K562 (cell line): Measurements from ENCODE around the gene SFMBT2. TPM values are rescaled to one million over a fixed set of nuclear protein-coding genes. Genes with fewer than 3 reads are reported as not detected.

Experiments
- ATAC-seq: fragments of 200-7000 bp; cut with Tn5 transposase; 3 replicates; pipeline ENCODE4 v1.9.1; 2020; ENCODE audit warnings: moderate library complexity
- BruUV-seq: library from RNA; stranded (reverse); fragments of 400-500 nt; replicated peaks from 2 replicates; lab custom pipeline; 2021; lab: Mats Ljungman, UMichigan
- CTCF ChIA-PET: fragments of 300-600 bp; formaldehyde crosslinking; extraction: SDS; loops from one replicate; lab custom pipeline; 2021; ENCODE audit warnings: low intra/inter-chr PET ratio; lab: Yijun Ruan, JAX
- POLR2A ChIA-PET: fragments of 300-600, 350-650 bp; sonication (Branson Sonifier 250); formaldehyde crosslinking; extraction: SDS; loops from one replicate; lab custom pipeline; 2021; ENCODE audit warnings: antibody characterized with exemption, inconsistent platforms; lab: Yijun Ruan, JAX
- DNase-seq, 4 experiments: peaks; one replicate each; pipeline versions ENCODE4 v3.0.0 to v3.0.0-alpha.2; 2011 to 2018; ENCODE audit warnings: low spot score in 3 of 4, mixed read lengths in 3 of 4; ENCODE audit errors: extremely low read depth in 1 of 4
- FAIRE-seq: peaks from 2 replicates; lab custom pipeline; 2011; peaks lifted over from hg19 to GRCh38; lab: Jason Lieb, UNC
- H2AFZ ChIP-seq: 2 replicates; pipeline ENCODE4 v1.6.0; 2011; ENCODE audit warnings: low read depth, low read length, control low read depth, inconsistent platforms
- H3K27ac ChIP-seq: fragments of 200-600 bp; 3 replicates; pipeline ENCODE4 v1.8.0; 2011; ENCODE audit warnings: low read depth, mild to moderate bottlenecking, control low read depth, inconsistent platforms, low read length, moderate library complexity, mixed read lengths; ENCODE audit errors: extremely low read depth
- H3K27me3 ChIP-seq, 2 experiments: fragments of 300-600 bp in 1 of 2; 2 replicates in 1 of 2; 3 replicates in 1 of 2; pipeline versions ENCODE4 v1.6.0 to v1.8.0; 2011; ENCODE audit warnings: inconsistent platforms in 2 of 2, low read length in 2 of 2, mild to moderate bottlenecking in 1 of 2, mixed read lengths in 1 of 2, moderate library complexity in 1 of 2; ENCODE audit not compliant: control insufficient read depth in 2 of 2, insufficient read depth in 2 of 2
- H3K36me3 ChIP-seq: fragments of 300-600 bp; 3 replicates; pipeline ENCODE4 v1.8.0; 2011; ENCODE audit warnings: mild to moderate bottlenecking, low read length, inconsistent platforms; ENCODE audit not compliant: control insufficient read depth, insufficient read depth
- H3K4me1 ChIP-seq, 2 experiments: fragments of 200-600 bp in 1 of 2; replicated peaks in 1 of 2; 2 replicates in 1 of 2; 3 replicates in 1 of 2; pipeline versions ENCODE4 v1.5.1 to v1.8.0; 2011; ENCODE audit warnings: inconsistent platforms in 2 of 2, low read length in 2 of 2, mild to moderate bottlenecking in 1 of 2, mixed read lengths in 1 of 2, moderate library complexity in 1 of 2; ENCODE audit not compliant: control insufficient read depth in 2 of 2, insufficient read depth in 2 of 2
- H3K4me2 ChIP-seq: 2 replicates; pipeline ENCODE4 v1.6.1; 2011; ENCODE audit warnings: low read length, control low read depth, inconsistent platforms, mixed read lengths; ENCODE audit not compliant: insufficient read depth
- H3K4me3 ChIP-seq: fragments of 200-600 bp; sonication (generic), shearing (Covaris generic); 2 replicates; pipeline ENCODE4 v1.5.1; 2016; ENCODE audit warnings: control low read depth, inconsistent platforms
- H3K79me2 ChIP-seq: fragments of 200-600 bp; 3 replicates; pipeline ENCODE4 v1.8.0; 2011; ENCODE audit warnings: low read length, inconsistent platforms; ENCODE audit not compliant: control insufficient read depth, insufficient read depth
- H3K9ac ChIP-seq, 2 experiments: 2 replicates each; pipeline versions ENCODE4 v1.6.0 to v1.6.1; 2011; ENCODE audit warnings: low read depth in 2 of 2, low read length in 2 of 2, control low read depth in 1 of 2, inconsistent platforms in 1 of 2, mild to moderate bottlenecking in 1 of 2, mixed read lengths in 1 of 2; ENCODE audit not compliant: insufficient read depth in 1 of 2
- H3K9me1 ChIP-seq: one replicate; pipeline ENCODE4 v1.6.0; 2011; ENCODE audit warnings: inconsistent platforms, mild to moderate bottlenecking, low read length, moderate library complexity; ENCODE audit not compliant: control insufficient read depth, insufficient read depth
- H3K9me3 ChIP-seq: replicated peaks from 2 replicates; pipeline ENCODE4 v1.5.1; 2011; ENCODE audit warnings: low read depth, low read length, inconsistent platforms; ENCODE audit not compliant: control insufficient read depth, insufficient read depth
- H4K20me1 ChIP-seq: replicated peaks from 2 replicates; pipeline ENCODE4 v1.6.1; 2011; ENCODE audit warnings: low read length, inconsistent platforms, mixed read lengths; ENCODE audit not compliant: control insufficient read depth, insufficient read depth
- CHD4 ChIP-seq: fragments of 200-600 bp; sonication (generic); IDR thresholded peaks from 3 replicates; pipeline ENCODE4 v1.6.1; 2012; ENCODE audit warnings: low read depth, mild to moderate bottlenecking, mixed read lengths, low read length, inconsistent platforms; ENCODE audit not compliant: insufficient read depth, insufficient replicate concordance, poor library complexity, severe bottlenecking
- MAFG ChIP-seq: fragments of 450-650 bp; conservative IDR thresholded peaks from 2 replicates; pipeline ENCODE4 v1.6.1; 2016; ENCODE audit warnings: missing genetic modification characterization, missing compliant biosample characterization
- NCOA6 ChIP-seq: fragments of 450-650 bp; IDR thresholded peaks from 2 replicates; pipeline ENCODE4 v1.6.1; 2017; ENCODE audit warnings: mild to moderate bottlenecking
- SREBF2 ChIP-seq: sonication (generic); formaldehyde crosslinking; IDR thresholded peaks from 2 replicates; pipeline ENCODE4 v1.4.0; 2020; ENCODE audit warnings: mild to moderate bottlenecking, missing genetic modification reagents
- SRF ChIP-seq, 2 experiments: fragments of 250-450, 450-650 bp in 1 of 2; sonication (Bioruptor Pico) in 1 of 2; sonication (generic) in 1 of 2; formaldehyde crosslinking; IDR thresholded peaks; 2 replicates each; pipeline versions ENCODE4 v1.5.0 to v1.5.1; 2020 to 2022; ENCODE audit warnings: mild to moderate bottlenecking in 1 of 2, missing genetic modification reagents in 1 of 2
- TCF7 ChIP-seq: sonication (generic); IDR thresholded peaks from 2 replicates; pipeline ENCODE4 v1.6.1; 2016; ENCODE audit warnings: antibody characterized with exemption, borderline replicate concordance
- TSC22D4 ChIP-seq: fragments of 450-650 bp; IDR thresholded peaks from 2 replicates; pipeline ENCODE4 v1.6.1; 2016; ENCODE audit warnings: missing genetic modification characterization, missing biosample characterization, control low read depth
- XRCC5 ChIP-seq: fragments of 200-400 bp; formaldehyde crosslinking; IDR thresholded peaks from 2 replicates; pipeline ENCODE4 v1.6.1; 2017; ENCODE audit warnings: low read depth, mild to moderate bottlenecking, low read length
- ZFP30 ChIP-seq: fragments of 250-450 bp; sonication (Bioruptor Pico); IDR thresholded peaks from 2 replicates; pipeline ENCODE4 v1.8.0; 2022; ENCODE audit warnings: moderate library complexity, mild to moderate bottlenecking, inconsistent platforms, borderline replicate concordance
- ZNF124 ChIP-seq: sonication (generic); formaldehyde crosslinking; IDR thresholded peaks from 2 replicates; pipeline ENCODE4 v1.8.1; 2022; ENCODE audit warnings: missing genetic modification reagents
- ZNF232 ChIP-seq: sonication (generic); formaldehyde crosslinking; IDR thresholded peaks from 2 replicates; pipeline ENCODE4 v1.8.0; 2022; ENCODE audit warnings: mild to moderate bottlenecking, missing genetic modification reagents
- WGBS: fragments of 100-300 bp; shearing (Covaris generic); methylation state at CpG from one replicate; pipeline ENCODE4 v1.1.6; 2016; ENCODE audit warnings: low coverage, mixed read lengths; ENCODE audit not compliant: insufficient coverage; ENCODE audit errors: missing lambda C conversion rate; 5-methylcytosine and 5-hydroxymethylcytosine counted together
- in situ Hi-C: fragments of 300-500 bp; cut with MboI; formaldehyde crosslinking; loops from 4 replicates; pipeline ENCODE4 v1.15.0; 2018; ENCODE audit warnings: inconsistent platforms, mixed read lengths
- intact Hi-C: fragments of 100-400 bp; cut with micrococcal nuclease; formaldehyde crosslinking; loops from 2 replicates; pipeline ENCODE4 v1.14.2; 2022
- polyA plus RNA-seq, 8 experiments: library from polyadenylated mRNA; depleted of rRNA in 4 of 8; stranded (reverse) in 5 of 8; unstranded in 3 of 8; fragments of >200 nt; fragmentation: Nextera tagmentation in 2 of 8; fragmentation: Illumina TruSeq in 1 of 8; extraction: Ambion mirVana in 2 of 8; extraction: Trizol in 1 of 8; gene quantifications; 2 replicates each; pipeline versions ENCODE4 v1.2.1 to v1.2.3, GENCODE V29; 2011 to 2014; ENCODE audit warnings: inconsistent platforms in 1 of 8, missing spikeins in 1 of 8
- total RNA-seq, 7 experiments: library from RNA; depleted of rRNA in 6 of 7; stranded (reverse); fragments of >200 nt in 6 of 7; fragmentation: Illumina TruSeq in 2 of 7; extraction: Trizol in 2 of 7; gene quantifications; 2 replicates each; pipeline versions ENCODE4 v1.2.1 to v1.2.3, GENCODE V29; 2011 to 2021; ENCODE audit warnings: low replicate concordance in 1 of 7
- TF ChIP-seq, protein P1 (sequence below): IDR thresholded peaks from 2 replicates; pipeline ENCODE4 v1.6.1; 2011; ENCODE audit warnings: borderline replicate concordance, low read depth, mild to moderate bottlenecking, moderate library complexity, low read length; ENCODE audit not compliant: insufficient read depth, poor library complexity, severe bottlenecking
- TF ChIP-seq, protein P2 (sequence below): fragments of 450-650 bp; IDR thresholded peaks from 2 replicates; pipeline ENCODE4 v1.6.1; 2016; ENCODE audit warnings: low read depth, mild to moderate bottlenecking, moderate library complexity
- TF ChIP-seq, protein P3 (sequence below): fragments of 450-650 bp; formaldehyde crosslinking; IDR thresholded peaks from 2 replicates; pipeline ENCODE4 v1.4.0; 2020; ENCODE audit warnings: mild to moderate bottlenecking
- TF ChIP-seq, protein P4 (sequence below): fragments of 250-450 bp; sonication (Bioruptor Pico); IDR thresholded peaks from 2 replicates; pipeline ENCODE4 v1.5.0; 2021; ENCODE audit warnings: mild to moderate bottlenecking, moderate library complexity

The SFMBT2 gene
- total and polyA plus RNA-seq, 9 of the 15 experiments (the other 6 are each of a cell fraction or from before 2014, with no cell fraction given), result 1.2 to 13.6 (median 7.6) TPM

DNA sequence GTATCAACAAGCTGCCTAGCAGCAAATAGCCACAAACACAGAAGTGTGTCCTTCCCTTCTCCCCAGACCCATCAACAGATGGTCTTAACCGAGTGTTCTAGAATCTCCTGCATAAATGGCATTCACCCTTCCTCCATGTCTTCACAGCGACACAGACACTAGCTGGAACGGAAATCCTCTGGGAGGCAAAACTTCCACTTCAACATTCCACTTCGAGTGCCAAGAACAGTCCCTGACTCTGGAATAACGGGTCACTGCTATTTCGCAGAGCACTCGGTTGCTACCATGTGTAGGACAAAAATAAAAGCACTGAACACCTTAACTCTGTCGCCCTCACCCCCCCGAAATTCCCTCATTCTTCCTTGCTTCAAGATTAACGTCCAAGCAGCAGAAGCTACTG lies 65.1 kb downstream of the SFMBT2 start:
- WGBS, result 82% methylated on average over 10 of the region's 10 CpGs
- H3K4me3 ChIP-seq, result no peak overlapping the region
- in situ Hi-C loops, result no loop called here
- TF ChIP-seq SRF (CRISPR knock-in tag; IDR thresholded peaks at IDR 0.05) (no peak), SREBF2 (CRISPR knock-in tag) (no peak), XRCC5 (no peak), NCOA6 (no peak), ZFP30 (no peak), TCF7 (no peak), ZNF232 (no peak), CHD4 (no peak), MAFG (no peak), TSC22D4 (tag) (no peak), ZNF124 (CRISPR knock-in tag) (no peak)
- TF ChIP-seq, protein P1, sequence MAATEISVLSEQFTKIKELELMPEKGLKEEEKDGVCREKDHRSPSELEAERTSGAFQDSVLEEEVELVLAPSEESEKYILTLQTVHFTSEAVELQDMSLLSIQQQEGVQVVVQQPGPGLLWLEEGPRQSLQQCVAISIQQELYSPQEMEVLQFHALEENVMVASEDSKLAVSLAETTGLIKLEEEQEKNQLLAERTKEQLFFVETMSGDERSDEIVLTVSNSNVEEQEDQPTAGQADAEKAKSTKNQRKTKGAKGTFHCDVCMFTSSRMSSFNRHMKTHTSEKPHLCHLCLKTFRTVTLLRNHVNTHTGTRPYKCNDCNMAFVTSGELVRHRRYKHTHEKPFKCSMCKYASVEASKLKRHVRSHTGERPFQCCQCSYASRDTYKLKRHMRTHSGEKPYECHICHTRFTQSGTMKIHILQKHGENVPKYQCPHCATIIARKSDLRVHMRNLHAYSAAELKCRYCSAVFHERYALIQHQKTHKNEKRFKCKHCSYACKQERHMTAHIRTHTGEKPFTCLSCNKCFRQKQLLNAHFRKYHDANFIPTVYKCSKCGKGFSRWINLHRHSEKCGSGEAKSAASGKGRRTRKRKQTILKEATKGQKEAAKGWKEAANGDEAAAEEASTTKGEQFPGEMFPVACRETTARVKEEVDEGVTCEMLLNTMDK, result no peak
- TF ChIP-seq, protein P2, sequence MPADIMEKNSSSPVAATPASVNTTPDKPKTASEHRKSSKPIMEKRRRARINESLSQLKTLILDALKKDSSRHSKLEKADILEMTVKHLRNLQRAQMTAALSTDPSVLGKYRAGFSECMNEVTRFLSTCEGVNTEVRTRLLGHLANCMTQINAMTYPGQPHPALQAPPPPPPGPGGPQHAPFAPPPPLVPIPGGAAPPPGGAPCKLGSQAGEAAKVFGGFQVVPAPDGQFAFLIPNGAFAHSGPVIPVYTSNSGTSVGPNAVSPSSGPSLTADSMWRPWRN, result no peak
- TF ChIP-seq, protein P3, sequence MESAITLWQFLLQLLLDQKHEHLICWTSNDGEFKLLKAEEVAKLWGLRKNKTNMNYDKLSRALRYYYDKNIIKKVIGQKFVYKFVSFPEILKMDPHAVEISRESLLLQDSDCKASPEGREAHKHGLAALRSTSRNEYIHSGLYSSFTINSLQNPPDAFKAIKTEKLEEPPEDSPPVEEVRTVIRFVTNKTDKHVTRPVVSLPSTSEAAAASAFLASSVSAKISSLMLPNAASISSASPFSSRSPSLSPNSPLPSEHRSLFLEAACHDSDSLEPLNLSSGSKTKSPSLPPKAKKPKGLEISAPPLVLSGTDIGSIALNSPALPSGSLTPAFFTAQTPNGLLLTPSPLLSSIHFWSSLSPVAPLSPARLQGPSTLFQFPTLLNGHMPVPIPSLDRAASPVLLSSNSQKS (CRISPR knock-in tag), result no peak
- TF ChIP-seq, protein P4, sequence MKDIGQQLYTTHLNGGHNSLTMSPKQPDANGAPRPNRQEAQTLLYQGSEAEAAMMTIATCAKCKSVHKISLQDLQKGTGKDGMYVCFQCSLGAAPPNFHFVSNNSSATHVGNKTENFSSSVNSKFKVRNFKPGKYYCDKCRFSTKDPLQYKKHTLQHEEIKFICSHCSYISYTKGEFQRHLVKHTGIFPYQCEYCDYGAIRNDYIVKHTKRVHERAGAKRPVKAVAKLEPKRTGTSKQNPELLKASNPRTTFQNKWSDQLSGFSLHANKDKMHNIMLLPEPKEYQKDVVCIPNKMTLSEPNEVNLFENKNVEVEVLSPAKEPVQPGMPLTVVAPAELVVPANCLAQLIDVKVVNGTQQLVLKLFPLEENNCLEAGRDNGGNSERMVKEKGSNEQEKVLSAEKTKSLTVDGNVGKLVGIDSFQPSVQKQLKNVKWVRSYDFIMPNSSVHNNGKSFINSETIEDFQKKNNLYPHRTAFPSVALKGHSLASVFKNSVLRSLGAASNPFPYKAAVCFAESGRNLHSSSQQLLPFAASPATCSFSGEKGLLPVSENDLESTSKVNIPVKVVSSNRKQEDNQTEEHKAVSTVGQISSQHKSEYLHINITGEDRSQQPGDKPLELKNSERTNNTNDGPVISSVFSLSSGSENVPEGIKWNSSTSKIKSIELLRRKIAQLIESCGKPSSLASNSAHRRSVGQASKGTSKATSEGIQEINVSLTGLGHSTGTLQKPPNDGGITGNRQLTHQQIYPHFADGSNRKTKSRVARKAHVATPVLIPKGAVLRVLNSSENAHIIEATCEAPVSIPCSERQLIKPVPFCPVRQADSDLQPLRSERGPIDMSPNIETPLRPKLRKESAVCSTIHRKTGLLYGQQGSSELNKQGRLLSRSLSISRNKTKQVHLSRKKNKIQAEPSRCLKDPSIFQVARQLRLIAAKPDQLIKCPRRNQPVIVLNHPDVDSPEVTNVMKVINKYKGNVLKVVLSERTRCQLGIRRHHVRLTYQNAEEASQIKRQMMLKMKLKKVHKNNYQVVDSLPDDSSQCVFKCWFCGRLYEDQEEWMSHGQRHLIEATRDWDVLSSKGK, result no peak

More for the DNA sequence above, 65.1 kb downstream of the SFMBT2 start:
- FAIRE-seq (peak; percentile 11), DNase-seq (no peak), ATAC-seq (no peak)
- H3K27me3 ChIP-seq, result no peaks in the 10 kb centered on the region
- no peaks in the 10 kb centered on the region for H3K4me1 ChIP-seq
- intact Hi-C loops, result no loop called here
- H3K9me3 ChIP-seq, result no peaks in the 10 kb centered on the region
- no peaks in the 10 kb centered on the region for H3K9me1 ChIP-seq
- H3K4me2 ChIP-seq, result no peak overlapping the region
- H3K36me3 ChIP-seq, result peaks cover 5% of the 10 kb centered on the region; the same call in 1 of the 3 replicates
- peaks cover 4% of the 10 kb centered on the region; the same call in 2 of the 3 replicates for H3K79me2 ChIP-seq
- BruUV-seq, result no TSS peak
- no peak overlapping the region for H3K9ac ChIP-seq
- no peak overlapping the region for H2AFZ ChIP-seq
- H4K20me1 ChIP-seq, result no peaks in the 10 kb centered on the region
- H3K27ac ChIP-seq, result no peak overlapping the region
- POLR2A ChIA-PET, result no interaction called here
- CTCF ChIA-PET, result no interaction called here
